Measurements from ENCODE around the gene OR5AK2.
"Not testable (repeated sequence)": the region's sequence is repeated elsewhere in the genome, so short reads cannot be mapped to it uniquely, and the experiment has no call there.

OR5AK2 gene, protein sequence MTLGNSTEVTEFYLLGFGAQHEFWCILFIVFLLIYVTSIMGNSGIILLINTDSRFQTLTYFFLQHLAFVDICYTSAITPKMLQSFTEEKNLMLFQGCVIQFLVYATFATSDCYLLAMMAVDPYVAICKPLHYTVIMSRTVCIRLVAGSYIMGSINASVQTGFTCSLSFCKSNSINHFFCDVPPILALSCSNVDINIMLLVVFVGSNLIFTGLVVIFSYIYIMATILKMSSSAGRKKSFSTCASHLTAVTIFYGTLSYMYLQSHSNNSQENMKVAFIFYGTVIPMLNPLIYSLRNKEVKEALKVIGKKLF
- total RNA-seq: 0 reads per million in 2 donors

GRCh38 chr11:56988614-56989013, at the start of gene OR5AK2:
TSS of gene OR5AK2 (plus strand) at chr11:56988914. CDS start at chr11:56988914, 0 bp downstream.
- no peak for DNase-seq

DNA sequence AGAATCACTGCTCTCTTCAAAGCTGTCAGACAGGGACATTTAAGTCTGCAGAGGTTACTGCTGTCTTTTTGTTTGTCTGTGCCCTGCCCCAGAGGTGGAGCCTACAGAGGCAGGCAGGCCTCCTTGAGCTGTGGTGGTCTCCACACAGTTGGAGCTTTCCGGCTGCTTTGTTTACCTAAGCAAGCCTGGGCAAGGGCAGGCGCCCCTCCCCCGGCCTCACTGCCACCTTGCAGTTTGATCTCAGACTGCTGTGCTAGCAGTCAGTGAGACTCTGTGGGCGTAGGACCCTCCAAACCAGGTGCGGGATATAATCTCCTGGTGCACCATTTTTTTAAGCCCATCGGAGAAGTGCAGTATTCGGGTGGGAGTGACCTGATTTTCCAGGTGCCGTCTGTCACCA, 43.2 kb upstream of the OR5AK2 start:
- not testable (repeated sequence) for DNase-seq

DNA sequence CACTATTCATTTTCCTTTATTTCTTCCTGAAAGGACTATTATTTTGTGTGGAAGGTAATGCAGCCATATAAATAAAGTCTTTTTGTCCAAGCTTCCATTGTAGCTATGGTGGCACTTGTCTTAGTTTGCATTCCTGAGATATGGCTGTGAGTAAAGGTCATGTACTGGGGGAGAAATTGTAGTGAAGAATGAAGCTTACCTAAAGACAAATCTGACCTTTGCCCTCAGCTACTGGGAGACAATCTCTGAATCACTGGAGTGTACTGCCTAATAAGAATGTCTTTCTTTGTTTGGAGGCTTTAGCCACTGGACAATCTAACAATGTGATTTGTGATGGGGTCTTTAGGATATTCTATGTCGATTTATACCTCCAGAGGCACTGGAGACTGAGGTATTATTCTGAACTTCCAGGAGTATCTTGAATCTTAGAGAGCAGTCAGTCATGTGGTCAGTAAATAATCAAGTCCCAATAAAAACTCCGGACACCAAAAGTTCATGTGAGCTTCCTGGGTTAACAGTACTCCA, 39.7 kb upstream of the OR5AK2 start:
- DNase-seq: no peak

DNA sequence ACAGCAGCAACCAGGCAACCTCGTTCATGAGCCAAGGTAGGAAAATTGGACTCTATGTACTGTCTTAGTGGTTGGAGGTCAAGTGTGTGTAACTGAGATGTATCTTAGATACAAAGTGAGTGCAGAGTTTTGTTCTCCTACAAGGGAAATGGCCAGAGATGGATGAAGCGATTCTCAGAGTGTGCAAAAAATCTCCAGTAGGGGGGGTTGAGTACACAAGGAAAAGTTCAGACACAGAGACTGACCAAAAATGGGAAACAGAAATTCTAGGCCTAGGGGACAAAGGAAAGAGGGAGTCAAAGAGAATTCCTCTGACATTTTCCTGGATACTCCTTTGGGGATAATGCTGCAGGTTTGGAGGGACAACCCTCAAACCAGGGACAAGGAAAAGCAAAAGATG, 38.2 kb upstream of the OR5AK2 start:
- no peak for DNase-seq

DNA sequence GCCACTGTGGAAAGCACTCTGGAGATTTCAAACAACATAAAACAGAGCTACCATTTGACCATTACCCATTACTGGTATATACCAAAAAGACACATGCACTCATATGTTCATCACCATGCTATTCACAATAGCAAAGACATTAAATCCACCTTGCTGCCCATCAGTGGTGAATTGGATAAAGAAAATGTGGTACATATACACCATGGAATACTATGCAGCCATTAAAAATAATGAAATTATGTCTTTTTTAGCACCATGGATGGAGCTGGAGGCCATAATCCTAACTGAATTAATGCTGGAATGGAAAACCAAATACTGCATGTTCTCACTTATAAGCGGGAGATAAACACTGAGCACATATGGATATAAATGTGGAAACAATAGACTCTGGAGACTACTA, 34.8 kb upstream of the OR5AK2 start:
- not testable (repeated sequence) for DNase-seq

- DNase-seq: no peak
Observed at GRCh38 chr11:56961609-56962008, 27.1 kb upstream of the OR5AK2 start.

GRCh38 chr11:56967726-56968125, 21.0 kb upstream of the OR5AK2 start:
- DNase-seq: no peak

DNA sequence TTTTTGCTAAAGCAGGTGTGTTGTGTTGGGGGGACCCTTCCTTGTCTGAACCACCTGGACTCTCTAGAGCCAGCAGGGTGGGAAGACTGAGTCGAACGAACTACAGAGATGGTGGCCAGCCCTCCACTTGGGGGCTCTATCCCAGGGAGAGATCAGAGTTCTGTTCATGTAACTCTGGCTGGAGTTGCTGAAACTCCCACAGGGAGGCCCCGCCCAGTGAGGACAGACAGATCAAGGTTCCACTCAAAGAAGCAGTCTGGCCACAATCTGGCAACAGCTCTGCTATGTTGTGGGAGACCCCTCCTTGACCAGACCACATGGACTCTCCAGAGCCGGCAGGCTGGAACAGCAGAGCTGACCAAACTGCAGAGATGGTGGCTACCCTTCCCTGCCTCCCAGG, 20.2 kb upstream of the OR5AK2 start:
- no peak for DNase-seq

GRCh38 chr11:56977314-56977713, 11.4 kb upstream of the OR5AK2 start:
- DNase-seq: no peak

GRCh38 chr11:56990702-56991101, 2.0 kb downstream of the OR5AK2 start:
- no peak for DNase-seq

DNA sequence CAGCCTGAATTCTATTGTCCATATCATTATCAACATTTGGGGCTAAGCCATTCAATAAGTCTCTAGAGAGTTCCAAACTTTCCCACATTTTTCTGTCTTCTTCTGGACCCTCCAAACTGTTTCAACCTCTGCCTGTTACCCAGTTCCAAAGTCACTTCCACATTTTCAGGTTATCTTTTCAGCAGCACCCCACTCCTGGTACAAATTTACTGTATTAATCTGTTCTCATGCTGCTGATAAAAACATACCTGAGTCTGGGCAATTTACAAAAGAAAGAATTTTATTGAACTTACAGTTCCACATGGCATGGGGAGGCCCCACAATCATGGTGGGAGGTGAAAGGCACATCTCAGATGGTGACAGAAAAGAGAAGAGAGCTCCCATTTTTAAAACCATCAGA, 5.8 kb downstream of the OR5AK2 start:
- DNase-seq: no peak

GRCh38 chr11:57001674-57002401, 13.1 kb downstream of the OR5AK2 start:
- no peak for DNase-seq

- DNase-seq: no peak
Observed at GRCh38 chr11:57008373-57008772, 19.7 kb downstream of the OR5AK2 start.

GRCh38 chr11:57015679-57016078, 27.0 kb downstream of the OR5AK2 start:
- no peak for DNase-seq

DNA sequence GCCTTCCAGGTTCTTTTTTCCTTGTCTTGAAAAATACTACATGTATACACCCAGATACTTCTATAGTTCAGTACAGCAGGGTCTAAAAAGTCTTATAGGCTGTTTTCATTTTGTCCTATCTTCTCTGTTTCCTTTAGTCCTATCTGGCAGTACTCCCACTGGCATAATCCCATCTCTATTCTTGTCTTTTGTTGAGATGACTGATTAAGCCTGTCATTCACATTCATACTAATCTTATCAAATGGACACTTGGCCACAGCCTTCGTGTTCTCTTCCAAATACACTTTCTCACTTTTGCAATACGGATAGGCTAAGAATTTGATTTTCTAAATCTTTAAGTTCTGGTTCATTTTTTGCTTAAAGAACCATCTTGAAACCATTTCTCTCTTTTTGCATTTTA, 42.8 kb downstream of the OR5AK2 start:
- no peak for DNase-seq
